ENCODE results near the gene SDF2L1. TPM values are rescaled to one million over a fixed set of nuclear protein-coding genes. Genes with fewer than 3 reads are reported as not detected.
A peak's percentile ranks its signal among the peaks of the same experiment; 100 is the strongest.

SDF2L1 gene
- total and polyA plus RNA-seq, 9 of the 15 experiments (the other 6 are each of a cell fraction or from before 2014, with no cell fraction given), result 15.1 to 989 (median 124) TPM

DNA sequence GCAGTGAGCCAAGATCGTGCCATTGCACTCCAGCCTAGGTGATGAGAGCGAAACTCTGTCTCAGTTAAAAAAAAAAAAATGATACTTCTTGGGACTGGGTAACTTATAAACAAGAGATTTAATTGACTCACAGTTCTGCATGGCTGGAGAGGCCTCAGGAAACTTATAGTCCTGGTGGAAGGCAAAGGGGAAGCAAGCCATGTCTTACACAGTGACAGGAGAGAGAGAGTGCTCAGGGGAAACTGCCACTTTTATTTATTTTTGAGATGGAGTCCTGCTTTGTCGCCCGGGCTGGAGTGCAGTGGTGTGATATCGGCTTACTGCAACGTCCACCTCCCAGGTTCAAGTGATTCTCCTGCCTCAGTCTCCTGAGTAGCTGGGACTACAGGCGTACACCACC lies 8.2 kb downstream of the SDF2L1 start:
- ChIA-PET CTCF (ENCODE audit: low intra/inter-chr PET ratio) (interaction anchor here (1.0 kb wide), 1 partner anchor 79 kb away, joined by 3 read pairs; no protein-coding TSS in a partner anchor), POLR2A (interaction anchor here (1.6 to 75.5 kb wide), 4 partner anchors 9 to 82 kb away, joined by 8 to 4622 read pairs (median 96); partner anchors contain the start of genes CCDC116, PPIL2, SDF2L1 and YDJC)
- H3K27ac ChIP-seq (ENCODE audit: extremely low read depth, low read depth, low read length), result 0 out of 3 replicates have a peak overlapping the region, but pooled peaks have one; percentile 0
- DNase-seq (ENCODE audit: extremely low read depth in 1 of 4, low spot score in 3 of 4), result peak in 1 of 4 experiments; percentile 54
- no peaks in the 10 kb centered on the region for H3K9me3 ChIP-seq (replicated peaks; ENCODE audit: control insufficient read depth, insufficient read depth, low read depth, low read length)
- peaks cover 27% of the 10 kb centered on the region for H3K79me2 ChIP-seq (ENCODE audit: control insufficient read depth, insufficient read depth, low read length)
- intact Hi-C loops (cut with micrococcal nuclease), result loop anchor here (10.0 kb wide), 1 partner anchor 795 kb away; the partner anchor contains the start of genes PI4KA and SNAP29
- in situ Hi-C loops (cut with MboI), result loop anchor here (25.0 kb wide), 1 partner anchor 1313 kb away; no protein-coding TSS in a partner anchor
- H3K4me3 ChIP-seq, result no peak overlapping the region
- peaks cover 18% of the 10 kb centered on the region for H3K9me1 ChIP-seq (ENCODE audit: control insufficient read depth, insufficient read depth, low read length)
- no peaks in the 10 kb centered on the region for H3K27me3 ChIP-seq (ENCODE audit: control insufficient read depth in 2 of 2, insufficient read depth in 2 of 2, low read length in 2 of 2)
- WGBS (ENCODE audit: insufficient coverage, low coverage, missing lambda C conversion rate), result 48% methylated on average over 7 of the region's 7 CpGs
- no peak for FAIRE-seq
- no peak overlapping the region for H3K4me2 ChIP-seq (ENCODE audit: insufficient read depth, low read length)
- H2AFZ ChIP-seq (ENCODE audit: low read depth, low read length), result no peak overlapping the region
- H3K4me1 ChIP-seq (replicated peaks in 1 of 2; ENCODE audit: control insufficient read depth in 2 of 2, insufficient read depth in 2 of 2, low read length in 2 of 2), result peaks cover 29 to 39% of the 10 kb centered on the region in 2 experiments
- ATAC-seq, result no peak
- H4K20me1 ChIP-seq (replicated peaks; ENCODE audit: control insufficient read depth, insufficient read depth, low read length), result peaks cover 19% of the 10 kb centered on the region
- peak overlapping the region in 1 of 2 experiments; percentile 1; a peak in 1 of 4 replicates for H3K9ac ChIP-seq (ENCODE audit: insufficient read depth in 1 of 2, low read depth in 2 of 2, low read length in 2 of 2)
- peaks cover 66% of the 10 kb centered on the region for H3K36me3 ChIP-seq (ENCODE audit: control insufficient read depth, insufficient read depth, low read length)
- no TSS peak for BruUV-seq (replicated peaks)
- no peak for TF ChIP-seq ZFP36 (IDR thresholded peaks at IDR 0.05; ENCODE audit: low read depth, low read length, partially characterized antibody)
- no peak for TF ChIP-seq SETDB1 (IDR thresholded peaks at IDR 0.05; ENCODE audit: low read length)
- no peak for TF ChIP-seq LCOR (CRISPR knock-in tag; IDR thresholded peaks at IDR 0.05)
- TF ChIP-seq, protein P1, sequence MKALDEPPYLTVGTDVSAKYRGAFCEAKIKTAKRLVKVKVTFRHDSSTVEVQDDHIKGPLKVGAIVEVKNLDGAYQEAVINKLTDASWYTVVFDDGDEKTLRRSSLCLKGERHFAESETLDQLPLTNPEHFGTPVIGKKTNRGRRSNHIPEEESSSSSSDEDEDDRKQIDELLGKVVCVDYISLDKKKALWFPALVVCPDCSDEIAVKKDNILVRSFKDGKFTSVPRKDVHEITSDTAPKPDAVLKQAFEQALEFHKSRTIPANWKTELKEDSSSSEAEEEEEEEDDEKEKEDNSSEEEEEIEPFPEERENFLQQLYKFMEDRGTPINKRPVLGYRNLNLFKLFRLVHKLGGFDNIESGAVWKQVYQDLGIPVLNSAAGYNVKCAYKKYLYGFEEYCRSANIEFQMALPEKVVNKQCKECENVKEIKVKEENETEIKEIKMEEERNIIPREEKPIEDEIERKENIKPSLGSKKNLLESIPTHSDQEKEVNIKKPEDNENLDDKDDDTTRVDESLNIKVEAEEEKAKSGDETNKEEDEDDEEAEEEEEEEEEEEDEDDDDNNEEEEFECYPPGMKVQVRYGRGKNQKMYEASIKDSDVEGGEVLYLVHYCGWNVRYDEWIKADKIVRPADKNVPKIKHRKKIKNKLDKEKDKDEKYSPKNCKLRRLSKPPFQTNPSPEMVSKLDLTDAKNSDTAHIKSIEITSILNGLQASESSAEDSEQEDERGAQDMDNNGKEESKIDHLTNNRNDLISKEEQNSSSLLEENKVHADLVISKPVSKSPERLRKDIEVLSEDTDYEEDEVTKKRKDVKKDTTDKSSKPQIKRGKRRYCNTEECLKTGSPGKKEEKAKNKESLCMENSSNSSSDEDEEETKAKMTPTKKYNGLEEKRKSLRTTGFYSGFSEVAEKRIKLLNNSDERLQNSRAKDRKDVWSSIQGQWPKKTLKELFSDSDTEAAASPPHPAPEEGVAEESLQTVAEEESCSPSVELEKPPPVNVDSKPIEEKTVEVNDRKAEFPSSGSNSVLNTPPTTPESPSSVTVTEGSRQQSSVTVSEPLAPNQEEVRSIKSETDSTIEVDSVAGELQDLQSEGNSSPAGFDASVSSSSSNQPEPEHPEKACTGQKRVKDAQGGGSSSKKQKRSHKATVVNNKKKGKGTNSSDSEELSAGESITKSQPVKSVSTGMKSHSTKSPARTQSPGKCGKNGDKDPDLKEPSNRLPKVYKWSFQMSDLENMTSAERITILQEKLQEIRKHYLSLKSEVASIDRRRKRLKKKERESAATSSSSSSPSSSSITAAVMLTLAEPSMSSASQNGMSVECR (CRISPR knock-in tag; IDR thresholded peaks at IDR 0.05), result no peak
- TF ChIP-seq, protein P2, sequence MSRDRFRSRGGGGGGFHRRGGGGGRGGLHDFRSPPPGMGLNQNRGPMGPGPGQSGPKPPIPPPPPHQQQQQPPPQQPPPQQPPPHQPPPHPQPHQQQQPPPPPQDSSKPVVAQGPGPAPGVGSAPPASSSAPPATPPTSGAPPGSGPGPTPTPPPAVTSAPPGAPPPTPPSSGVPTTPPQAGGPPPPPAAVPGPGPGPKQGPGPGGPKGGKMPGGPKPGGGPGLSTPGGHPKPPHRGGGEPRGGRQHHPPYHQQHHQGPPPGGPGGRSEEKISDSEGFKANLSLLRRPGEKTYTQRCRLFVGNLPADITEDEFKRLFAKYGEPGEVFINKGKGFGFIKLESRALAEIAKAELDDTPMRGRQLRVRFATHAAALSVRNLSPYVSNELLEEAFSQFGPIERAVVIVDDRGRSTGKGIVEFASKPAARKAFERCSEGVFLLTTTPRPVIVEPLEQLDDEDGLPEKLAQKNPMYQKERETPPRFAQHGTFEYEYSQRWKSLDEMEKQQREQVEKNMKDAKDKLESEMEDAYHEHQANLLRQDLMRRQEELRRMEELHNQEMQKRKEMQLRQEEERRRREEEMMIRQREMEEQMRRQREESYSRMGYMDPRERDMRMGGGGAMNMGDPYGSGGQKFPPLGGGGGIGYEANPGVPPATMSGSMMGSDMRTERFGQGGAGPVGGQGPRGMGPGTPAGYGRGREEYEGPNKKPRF (IDR thresholded peaks at IDR 0.05; ENCODE audit: low read depth, low read length), result no peak
- TF ChIP-seq, protein P3, sequence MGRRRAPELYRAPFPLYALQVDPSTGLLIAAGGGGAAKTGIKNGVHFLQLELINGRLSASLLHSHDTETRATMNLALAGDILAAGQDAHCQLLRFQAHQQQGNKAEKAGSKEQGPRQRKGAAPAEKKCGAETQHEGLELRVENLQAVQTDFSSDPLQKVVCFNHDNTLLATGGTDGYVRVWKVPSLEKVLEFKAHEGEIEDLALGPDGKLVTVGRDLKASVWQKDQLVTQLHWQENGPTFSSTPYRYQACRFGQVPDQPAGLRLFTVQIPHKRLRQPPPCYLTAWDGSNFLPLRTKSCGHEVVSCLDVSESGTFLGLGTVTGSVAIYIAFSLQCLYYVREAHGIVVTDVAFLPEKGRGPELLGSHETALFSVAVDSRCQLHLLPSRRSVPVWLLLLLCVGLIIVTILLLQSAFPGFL (CRISPR knock-in tag; IDR thresholded peaks at IDR 0.05), result no peak
- TF ChIP-seq SUPT5H (IDR thresholded peaks at IDR 0.05), result no peak
- TF ChIP-seq TBL1XR1 (IDR thresholded peaks at IDR 0.05; ENCODE audit: low read length in 2 of 2), result peak in 1 of 2 experiments; percentile 43; a peak in 1 of 4 replicates
- TF ChIP-seq YBX1 (IDR thresholded peaks at IDR 0.05), result no peak
- TF ChIP-seq, protein P4, sequence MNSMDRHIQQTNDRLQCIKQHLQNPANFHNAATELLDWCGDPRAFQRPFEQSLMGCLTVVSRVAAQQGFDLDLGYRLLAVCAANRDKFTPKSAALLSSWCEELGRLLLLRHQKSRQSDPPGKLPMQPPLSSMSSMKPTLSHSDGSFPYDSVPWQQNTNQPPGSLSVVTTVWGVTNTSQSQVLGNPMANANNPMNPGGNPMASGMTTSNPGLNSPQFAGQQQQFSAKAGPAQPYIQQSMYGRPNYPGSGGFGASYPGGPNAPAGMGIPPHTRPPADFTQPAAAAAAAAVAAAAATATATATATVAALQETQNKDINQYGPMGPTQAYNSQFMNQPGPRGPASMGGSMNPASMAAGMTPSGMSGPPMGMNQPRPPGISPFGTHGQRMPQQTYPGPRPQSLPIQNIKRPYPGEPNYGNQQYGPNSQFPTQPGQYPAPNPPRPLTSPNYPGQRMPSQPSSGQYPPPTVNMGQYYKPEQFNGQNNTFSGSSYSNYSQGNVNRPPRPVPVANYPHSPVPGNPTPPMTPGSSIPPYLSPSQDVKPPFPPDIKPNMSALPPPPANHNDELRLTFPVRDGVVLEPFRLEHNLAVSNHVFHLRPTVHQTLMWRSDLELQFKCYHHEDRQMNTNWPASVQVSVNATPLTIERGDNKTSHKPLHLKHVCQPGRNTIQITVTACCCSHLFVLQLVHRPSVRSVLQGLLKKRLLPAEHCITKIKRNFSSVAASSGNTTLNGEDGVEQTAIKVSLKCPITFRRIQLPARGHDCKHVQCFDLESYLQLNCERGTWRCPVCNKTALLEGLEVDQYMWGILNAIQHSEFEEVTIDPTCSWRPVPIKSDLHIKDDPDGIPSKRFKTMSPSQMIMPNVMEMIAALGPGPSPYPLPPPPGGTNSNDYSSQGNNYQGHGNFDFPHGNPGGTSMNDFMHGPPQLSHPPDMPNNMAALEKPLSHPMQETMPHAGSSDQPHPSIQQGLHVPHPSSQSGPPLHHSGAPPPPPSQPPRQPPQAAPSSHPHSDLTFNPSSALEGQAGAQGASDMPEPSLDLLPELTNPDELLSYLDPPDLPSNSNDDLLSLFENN (IDR thresholded peaks at IDR 0.05; ENCODE audit: low read depth in 2 of 2, low read length in 2 of 2), result 0 out of 4 replicates have a peak, but pooled peaks of 1 of the 2 experiments have one; percentile 18
